CD4-positive, alpha-beta T cell treated with Interleukin-17A for 1 hour (primary cell): Measurements from ENCODE around the gene MRPL50.
"Not testable (repeated sequence)": the region's sequence is repeated elsewhere in the genome, so short reads cannot be mapped to it uniquely, and the experiment has no call there.

Source experiments
- DNase-seq: peaks from one replicate; pipeline ENCODE4 v3.0.0-alpha.2; 2020

Gene MRPL50

DNA sequence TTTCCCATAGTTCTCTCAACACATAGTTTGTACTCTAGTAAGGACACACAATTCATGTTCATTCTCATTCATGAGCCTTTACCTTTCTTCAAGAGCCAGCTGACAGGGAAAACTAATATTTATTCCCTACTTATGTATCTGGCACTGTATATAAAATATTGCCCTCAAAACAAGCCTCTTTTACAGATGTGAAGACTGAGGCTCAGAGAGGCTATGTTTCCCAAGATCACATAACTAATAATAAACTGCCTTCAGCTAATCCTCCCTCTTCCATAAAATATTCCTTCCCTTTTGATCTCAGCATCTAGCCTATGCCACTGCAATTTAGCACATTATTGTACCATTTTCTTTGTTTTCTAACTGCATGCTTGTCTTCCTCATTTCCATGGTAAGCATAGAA, 19.0 kb upstream of the MRPL50 start:
- no peak for DNase-seq

DNA sequence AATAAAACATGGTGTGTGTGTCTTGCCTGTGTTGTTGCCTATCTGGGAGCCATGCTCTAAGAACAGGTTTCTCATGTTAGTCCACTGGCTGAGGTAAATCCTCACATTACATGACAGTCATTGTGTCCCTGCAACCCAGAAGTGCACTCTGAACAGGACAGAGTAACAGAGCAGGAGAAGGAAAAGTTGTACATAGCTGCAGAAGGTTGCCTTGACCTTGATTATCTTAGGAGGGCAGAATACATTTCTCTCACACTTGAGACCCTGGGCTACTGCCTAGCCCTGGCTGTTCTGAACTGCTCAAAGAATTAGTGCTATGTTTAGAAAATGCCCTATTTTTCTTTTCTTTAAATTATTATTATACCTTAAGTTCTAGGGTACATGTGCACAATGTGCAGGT, 17.2 kb upstream of the MRPL50 start:
- no peak for DNase-seq

DNA sequence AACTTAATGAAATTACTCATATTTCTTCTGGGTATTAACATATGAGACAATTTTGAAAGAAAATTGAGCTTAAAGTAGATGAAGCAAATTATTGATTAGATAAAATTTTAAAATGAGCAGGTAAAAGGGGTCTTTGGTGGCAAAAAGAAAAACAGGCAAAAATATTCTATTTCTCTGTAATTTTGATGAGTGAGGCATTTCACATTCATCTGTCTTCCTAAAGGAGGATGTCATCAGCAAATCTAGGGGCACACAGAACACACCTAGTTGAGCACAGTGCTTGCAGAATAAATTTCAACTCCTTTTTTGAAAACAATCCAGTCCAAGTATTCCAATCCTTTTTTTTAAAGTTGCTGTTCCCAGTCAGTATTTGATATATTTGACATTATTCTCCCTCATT, 16.4 kb upstream of the MRPL50 start:
- DNase-seq = no peak

DNA sequence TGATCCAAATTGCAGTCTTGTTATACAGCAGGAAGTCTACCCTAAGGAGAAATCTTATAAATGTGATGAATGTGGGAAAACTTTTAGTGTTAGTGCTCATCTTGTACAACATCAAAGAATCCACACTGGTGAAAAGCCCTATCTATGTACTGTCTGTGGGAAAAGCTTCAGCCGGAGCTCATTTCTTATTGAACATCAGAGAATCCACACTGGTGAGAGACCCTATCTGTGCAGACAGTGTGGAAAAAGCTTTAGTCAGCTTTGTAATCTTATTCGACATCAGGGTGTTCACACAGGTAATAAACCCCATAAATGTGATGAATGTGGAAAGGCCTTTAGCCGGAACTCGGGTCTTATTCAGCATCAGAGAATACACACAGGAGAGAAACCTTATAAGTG, 10.7 kb upstream of the MRPL50 start:
- no peak for DNase-seq

DNA sequence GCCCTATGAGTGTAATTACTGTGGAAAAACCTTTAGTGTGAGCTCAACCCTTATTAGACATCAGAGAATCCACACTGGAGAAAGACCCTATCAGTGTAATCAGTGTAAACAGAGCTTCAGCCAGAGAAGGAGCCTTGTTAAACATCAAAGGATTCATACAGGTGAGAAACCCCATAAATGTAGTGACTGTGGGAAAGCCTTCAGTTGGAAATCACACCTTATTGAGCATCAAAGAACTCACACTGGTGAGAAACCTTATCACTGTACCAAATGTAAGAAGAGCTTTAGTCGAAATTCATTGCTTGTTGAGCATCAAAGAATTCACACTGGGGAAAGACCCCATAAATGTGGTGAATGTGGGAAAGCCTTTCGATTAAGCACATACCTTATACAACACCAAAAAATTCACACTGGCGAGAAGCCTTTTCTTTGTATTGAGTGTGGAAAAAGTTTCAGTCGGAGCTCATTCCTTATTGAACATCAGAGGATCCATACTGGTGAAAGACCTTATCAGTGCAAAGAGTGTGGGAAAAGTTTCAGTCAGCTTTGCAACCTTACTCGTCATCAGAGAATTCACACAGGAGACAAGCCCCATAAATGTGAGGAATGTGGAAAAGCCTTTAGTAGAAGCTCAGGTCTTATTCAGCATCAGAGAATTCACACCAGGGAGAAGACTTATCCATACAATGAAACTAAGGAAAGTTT, 10.1 kb upstream of the MRPL50 start:
- DNase-seq = no peak

DNA sequence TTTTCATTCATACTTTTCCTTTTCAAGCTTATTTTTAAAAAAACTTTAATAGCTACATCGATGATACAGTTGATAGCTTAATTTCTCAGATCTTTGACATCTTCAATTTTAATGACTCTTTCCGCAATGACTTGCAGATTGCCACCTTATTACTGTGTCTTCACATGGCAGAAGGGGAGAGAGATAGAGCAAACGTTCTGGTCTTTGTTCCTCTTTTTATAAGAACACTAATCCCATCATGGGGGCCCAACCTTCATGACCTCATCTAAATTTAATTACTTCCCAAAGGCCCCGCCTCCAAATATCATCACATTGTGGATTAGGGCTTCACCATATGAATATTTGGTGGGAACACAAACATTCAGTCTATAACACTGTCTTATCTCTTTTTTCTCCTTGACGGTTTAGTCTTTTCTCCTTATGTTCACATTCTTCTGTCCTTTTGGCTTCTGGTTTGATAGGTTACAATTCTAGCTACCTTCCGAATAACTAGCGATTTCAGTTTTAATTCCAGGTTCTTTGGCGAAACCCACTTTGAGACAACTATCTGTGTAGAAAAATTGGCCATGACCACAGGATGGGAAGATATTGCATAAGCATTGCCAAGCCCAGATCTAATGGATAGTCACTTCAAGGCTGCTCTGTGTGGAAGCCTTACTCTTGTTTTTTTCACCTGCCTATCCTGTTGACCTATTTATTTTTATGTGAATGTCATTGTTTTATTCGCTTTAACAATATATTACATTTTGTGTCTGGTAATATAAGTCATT, 5.3 kb upstream of the MRPL50 start:
- DNase-seq = no peak

DNA sequence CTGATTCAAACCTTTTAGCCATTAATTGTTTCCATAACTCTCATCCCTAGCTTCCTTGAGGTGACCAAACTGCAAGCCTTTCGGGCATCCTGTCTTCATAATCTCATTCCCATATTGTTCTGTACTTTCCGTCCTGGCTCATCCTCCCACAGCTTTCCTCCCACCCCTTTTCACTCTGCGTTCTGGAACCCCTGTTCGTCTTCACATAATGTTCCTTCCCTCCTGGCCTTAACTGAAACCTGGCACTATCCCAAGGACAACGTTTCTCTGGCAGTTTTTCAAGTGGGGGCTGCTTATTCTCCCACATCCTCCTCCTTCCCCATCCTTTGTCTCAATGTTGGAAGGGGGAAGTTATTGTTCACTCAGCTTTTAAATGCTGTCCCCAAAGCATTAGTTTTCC, 1.7 kb upstream of the MRPL50 start:
- DNase-seq = no peak

DNA sequence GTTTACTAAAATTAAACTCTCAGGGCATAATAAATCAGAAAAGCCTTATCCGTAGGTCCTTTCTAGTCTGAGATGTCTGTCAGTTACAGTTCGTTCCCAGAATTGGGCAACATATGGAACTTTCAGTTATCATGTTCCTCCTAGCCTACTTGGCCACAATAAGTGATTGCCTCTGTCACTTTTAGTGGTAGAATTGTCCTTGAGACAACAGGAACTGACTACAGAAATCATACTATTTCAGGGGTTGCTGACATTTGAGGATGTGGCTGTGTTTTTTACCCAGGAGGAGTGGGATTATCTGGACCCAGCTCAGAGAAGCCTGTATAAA, 1.2 kb upstream of the MRPL50 start:
- no peak for DNase-seq

DNA sequence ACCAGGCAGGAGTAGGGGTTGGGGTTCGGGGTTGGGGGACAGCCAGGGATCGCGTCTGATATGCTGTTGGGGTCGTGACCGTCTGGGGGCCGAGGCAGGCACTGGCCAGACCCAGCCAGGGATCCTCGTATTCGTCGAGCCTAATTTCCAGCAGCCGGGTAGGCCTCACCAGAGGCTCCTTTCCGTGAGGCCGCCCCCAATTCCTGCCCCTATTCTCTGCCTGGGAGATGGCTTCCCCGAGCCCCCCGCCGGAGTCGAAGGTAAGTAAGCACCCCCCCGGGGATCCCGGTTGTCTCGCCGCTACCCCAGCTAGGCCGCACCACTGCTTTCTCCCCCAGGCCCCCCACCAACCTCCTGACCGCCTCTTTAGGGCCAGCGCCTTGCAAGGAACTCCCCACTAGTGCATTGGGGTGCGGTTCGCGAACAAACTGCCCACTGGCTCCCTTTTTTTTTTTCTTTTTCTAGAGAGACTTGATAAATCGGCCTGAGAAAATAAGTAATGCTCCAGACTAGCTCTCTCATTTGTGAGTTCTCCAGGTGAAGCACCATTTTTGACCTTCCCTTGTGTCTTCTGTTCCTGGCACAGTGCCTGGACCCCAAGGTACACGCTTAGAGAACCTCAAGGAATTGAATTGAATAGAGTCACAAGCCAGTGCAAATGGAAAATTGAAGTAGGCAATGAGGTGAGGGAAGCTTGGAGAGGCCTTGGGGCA, 668 bp upstream of the MRPL50 start:
- no peak for DNase-seq

DNA sequence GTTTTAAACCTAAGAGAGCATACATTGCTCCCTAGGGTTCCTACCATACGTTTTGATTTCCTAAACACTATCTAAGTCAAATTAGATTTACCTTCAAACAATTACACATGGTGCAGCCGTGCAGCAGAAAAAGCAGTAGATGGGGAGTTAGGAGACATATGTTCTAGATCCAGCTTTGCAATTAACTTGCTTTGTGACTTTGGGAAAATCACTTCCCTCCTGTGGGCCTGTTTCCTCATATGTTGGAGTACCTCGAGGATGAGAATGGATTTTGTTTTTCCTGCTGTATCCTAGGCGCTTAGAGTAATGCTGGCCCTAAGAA, 711 bp downstream of the MRPL50 start:
- no peak for DNase-seq

DNA sequence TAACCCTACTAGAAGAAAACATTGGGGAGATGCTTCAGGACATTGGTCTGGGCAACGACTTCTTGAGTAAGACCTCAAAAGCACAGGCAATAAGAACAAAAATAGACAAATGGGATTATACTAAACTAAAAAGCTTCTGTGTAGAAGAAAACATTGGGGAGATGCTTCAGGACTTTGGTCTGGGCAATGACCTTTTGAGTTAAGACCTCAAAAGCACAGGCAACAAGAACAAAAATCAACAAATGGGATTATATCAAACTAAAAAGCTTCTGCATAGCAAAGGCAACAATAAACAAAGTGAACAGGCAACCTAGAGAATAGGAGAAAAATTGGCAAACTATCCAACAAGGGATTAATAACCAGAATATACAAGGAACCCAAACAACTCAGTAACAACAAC, 3.7 kb downstream of the MRPL50 start:
- DNase-seq = no peak

DNA sequence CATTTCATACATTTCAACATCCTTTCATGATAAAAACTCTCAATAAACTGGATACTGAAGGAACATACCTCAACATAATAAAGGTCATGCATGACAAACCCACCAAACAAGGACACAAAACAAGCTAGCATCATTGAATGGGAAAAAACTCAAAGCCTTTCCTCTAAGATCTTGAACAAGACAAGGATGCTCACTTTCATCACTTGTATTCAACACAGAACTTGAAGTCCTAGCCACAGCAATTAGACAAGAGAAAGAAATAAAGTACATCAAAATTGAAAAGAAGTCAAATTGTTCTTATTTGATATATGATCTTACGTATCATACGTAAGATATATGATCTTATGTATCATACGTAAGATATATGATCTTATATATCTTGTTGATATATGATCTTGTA, 5.3 kb downstream of the MRPL50 start:
- DNase-seq = no peak

DNA sequence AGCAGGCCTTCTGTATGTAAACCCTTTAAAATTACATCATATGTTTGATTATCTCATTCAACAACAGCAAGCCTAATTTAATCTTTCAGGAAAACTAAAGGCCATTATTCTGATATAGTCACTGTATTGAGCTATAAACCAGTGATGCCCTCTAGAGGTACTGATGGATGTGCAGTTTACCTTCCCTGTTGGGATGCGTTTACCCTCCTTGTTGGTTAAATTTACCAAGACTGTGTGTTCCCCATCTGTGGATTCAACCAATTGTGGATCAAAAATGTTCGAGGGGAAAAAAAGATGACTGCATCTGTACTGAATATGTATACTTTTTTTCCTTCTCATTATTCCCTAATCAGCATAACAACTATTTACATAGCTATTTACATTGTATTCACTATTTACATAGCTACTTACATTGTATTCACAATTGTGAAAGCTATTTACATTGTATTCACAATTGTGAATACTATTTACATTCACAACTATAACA, 9.9 kb downstream of the MRPL50 start:
- no peak for DNase-seq

DNA sequence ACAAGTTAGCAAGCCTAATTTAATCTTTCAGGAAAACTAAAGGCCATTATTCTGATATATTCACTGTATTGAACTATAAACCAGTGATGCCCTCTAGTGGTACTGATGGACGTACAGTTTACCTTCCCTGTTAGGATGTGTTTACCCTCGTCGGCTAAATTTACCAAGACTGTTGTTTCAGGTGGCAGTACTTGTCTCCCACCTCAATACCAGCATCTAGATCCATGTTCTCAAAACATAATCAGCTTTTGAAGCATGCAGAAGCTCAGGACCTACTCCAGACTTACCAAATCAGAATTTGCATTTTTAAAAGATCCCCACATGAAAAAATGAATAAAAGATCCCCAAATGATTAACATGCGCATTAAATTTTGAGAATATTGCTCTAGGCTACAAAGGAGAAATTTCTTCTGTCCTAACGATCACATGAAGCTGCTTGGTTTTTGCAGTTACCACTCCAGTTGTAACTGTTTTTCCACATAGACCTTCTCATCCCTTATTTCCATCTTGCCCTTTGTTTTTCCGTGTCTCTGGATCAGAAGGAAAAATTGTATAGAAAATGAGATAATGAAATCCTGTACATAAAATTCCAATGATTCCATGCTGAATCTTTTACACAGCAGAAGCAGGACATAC, 10.4 kb downstream of the MRPL50 start:
- peak; percentile 57 for DNase-seq

DNA sequence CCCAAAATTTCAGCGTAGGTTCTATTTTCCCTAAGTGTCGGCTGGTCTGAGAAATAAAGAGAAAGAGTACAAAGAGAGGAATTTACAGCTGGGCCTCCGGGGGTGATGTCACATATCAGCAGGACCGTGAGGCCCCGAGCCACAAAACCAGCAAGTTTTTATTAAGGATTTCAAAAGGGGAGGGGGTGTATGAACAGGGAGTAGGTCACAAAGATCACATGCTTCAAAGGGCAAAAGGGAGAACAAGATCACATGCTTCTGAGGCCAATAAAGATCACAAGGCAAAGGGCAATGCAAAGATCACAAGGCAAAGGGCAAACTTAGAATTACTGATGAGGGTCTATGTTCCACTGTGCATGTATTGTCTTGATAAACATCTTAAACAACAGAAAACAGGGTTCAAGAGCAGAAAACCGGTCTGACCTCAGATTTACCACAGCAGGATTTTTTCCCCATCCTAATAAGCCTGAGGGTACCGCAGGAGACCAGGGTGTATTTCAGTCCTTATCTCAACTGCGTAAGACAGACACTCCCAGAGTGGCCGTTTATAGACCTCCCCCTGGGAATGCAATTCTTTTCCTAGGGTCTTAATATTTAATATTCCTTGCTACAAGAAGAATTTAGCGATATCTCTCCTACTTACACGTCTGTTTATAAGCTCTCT, 13.4 kb downstream of the MRPL50 start, which contains the start of gene BAAT:
Gene BAAT, minus strand, starts transcription at position 134 of the 664 bp plus-strand sequence. CDS start 13,602 bp downstream, outside the sequence.
- not testable (repeated sequence) for DNase-seq

DNA sequence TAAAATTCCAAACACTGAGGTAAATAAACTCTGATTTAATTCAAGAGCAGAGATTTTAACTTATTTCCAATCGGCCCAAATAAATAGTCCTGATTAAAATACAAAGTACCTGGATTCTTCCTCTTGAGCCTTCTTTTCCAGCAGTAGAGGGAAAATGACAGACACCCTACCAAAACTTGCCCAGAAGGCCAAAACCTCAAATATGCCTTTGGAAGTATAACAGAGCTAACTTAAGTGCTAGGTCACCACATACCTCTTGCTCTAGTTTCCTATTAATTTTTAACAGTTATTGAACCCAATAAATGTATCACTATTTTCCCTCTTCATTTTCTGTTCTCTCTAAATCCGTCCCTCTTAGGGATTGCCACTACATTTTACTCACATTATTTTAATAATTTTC, 15.1 kb downstream of the MRPL50 start:
- DNase-seq = no peak

DNA sequence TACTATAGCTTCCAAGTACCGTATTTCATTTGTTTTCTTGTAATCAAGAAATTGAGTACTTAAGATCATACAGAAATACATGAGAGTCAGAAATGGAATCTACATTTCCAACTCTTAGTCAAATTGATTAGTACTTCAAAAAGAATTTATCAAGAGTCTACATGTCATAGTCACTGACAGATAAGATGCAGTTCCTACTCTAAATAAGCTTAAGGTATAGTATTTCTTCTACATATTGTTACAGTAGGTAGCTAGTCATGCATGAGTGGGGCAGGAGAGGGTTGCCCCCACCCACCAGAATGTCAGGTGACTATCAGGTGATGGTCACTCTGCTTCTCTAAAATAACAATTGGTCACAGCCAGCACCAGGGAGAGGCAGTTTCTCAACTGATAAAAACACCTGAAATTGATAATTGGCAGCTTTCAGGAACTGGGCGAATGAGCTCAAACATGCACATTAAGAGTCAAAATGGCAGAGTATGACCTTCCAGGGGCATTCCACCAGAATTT, 16.5 kb downstream of the MRPL50 start:
- DNase-seq = no peak

DNA sequence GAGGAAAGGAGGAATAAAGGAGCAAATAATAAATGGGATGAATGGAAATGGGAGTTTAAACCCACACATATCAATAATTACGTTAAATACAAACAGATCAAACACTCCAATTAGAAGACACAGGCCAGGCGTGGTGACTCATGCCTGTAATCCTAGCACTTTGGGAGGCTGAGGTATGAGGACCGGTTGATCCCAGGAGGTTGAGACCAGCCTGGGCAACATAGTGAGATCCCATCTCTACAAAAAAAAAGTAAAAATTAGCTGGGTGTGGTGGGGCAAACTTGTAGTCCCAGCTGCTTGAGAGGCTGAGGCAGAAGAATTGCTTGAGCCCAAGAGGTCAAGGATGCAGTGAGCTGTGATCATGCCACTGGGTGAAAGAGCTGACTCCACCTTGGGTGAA, 17.3 kb downstream of the MRPL50 start:
- DNase-seq = no peak

DNA sequence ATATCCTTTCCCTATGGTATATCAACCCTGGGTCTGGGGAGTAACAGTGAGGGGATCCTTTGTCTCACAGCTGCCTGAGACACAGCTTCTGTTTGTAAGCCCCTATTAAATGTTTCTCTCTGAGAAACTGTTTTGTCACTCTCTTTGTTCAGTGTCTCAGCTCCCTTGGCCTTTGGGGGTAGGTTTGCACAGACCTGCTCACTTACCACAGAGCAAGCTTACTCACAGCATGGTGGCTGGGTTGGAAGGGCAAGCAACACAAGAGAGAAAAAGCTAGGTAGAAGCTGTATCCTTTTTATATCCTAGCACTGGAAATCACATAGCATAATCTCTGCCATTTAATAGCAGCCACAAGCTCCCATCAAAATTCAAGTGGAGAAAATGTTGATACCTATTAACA, 18.1 kb downstream of the MRPL50 start:
- no peak for DNase-seq

DNA sequence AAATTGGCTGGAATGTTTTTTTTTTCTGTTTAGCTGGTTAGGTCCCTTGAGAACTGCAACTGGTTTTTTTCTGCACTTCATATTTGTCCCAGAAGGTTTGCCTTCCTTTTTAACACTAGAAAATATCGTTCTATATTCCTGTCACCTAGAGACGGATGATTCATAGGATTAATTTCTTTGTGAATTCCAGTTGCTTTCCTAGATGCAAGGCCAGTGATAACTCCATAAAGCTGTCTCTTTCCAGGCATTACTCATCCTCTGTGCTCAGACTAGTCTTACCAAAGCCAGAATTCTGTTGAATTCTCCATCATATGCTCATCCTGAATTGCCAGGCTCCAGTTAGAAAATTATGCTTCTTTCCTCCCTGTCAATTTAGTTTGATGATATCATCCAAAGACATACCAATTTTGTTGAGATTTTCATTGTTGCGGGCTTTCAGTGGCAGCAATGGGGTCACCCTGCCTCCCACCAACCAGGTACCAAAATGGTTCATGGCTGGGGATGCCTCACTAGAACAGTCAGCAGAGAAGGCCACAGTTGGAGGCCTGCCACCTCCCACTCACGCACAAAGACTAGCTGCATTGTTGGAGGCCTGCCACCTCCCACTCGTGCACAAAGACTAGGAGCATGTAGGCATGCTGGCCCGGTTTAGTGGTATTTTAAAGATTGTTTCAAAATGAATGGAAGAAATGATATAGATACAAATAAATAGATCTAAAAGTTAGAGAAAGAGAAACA, 22.1 kb downstream of the MRPL50 start:
- no peak for DNase-seq

DNA sequence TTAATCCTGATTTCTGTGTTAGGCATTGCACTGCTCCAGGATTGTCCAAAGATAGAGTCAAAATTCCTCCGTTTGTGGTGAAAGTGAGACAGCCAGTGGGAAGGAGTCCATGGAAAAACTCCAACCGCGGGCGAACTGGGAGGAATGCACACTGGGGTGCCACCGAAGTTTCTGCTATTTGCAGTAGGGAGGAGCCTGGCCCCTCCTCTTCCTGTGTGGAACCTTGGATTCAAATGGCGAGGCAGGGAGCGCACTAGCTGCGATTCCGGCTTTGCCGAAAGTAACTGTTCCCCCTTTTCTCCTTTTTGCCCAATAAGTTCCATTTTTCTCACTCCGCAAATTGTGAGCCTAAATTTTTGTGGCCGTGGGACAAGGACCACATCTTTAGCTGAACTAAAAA, 22.9 kb downstream of the MRPL50 start:
- no peak for DNase-seq
